ENCODE measurements around the gene CHML. TPM values are rescaled to one million over a fixed set of nuclear protein-coding genes. Genes with fewer than 3 reads are reported as not detected.
A peak's percentile ranks its signal among the peaks of the same experiment; 100 is the strongest.

Gene CHML
- total RNA-seq, 6 donors from 2014 or later: 5.2 to 15.5 (median 11.8) TPM

- 85 to 90% methylated on average over 8 of the region's 8 CpGs for WGBS, 2 donors
- H3K36me3 ChIP-seq: no peaks in the 10 kb centered on the region
- no peak overlapping the region for H3K4me3 ChIP-seq
- TF ChIP-seq EP300 (IDR thresholded peaks at IDR 0.05): no peak
- no peak for TF ChIP-seq CTCF (IDR thresholded peaks at IDR 0.05)
- no peak for TF ChIP-seq POLR2A (IDR thresholded peaks at IDR 0.05)
- no peak for TF ChIP-seq POLR2AphosphoS5 (IDR thresholded peaks at IDR 0.05)
- peaks cover 6 to 14% (median 13%) of the 10 kb centered on the region in 4 donors for H3K4me1 ChIP-seq
- ATAC-seq (ENCODE audit: low FRiP score in 2 of 2) (no peak), DNase-seq (no peak)
- H3K27ac ChIP-seq: no peak overlapping the region
- H3K9me3 ChIP-seq: no peaks in the 10 kb centered on the region
- H3K27me3 ChIP-seq: no peaks in the 10 kb centered on the region
These were observed 24.9 kb downstream of the CHML start for GRCh38 chr1:241615043-241615974.

GRCh38 chr1:241614572-241614971, 25.6 kb downstream of the CHML start:
- 78% methylated on average over 4 of the region's 4 CpGs for WGBS, 2 donors
- no peaks in the 10 kb centered on the region for H3K36me3 ChIP-seq
- H3K9me3 ChIP-seq: no peaks in the 10 kb centered on the region
- no peaks in the 10 kb centered on the region for H3K27me3 ChIP-seq
- no peak for DNase-seq
- H3K27ac ChIP-seq: no peak overlapping the region
- no peak overlapping the region for H3K4me3 ChIP-seq
- peaks cover 13 to 21% (median 19%) of the 10 kb centered on the region in 4 donors for H3K4me1 ChIP-seq
- ATAC-seq (ENCODE audit: low FRiP score in 2 of 2): no peak
- TF ChIP-seq CTCF (IDR thresholded peaks at IDR 0.05) (no peak), POLR2AphosphoS5 (IDR thresholded peaks at IDR 0.05) (no peak), POLR2A (IDR thresholded peaks at IDR 0.05) (no peak), EP300 (IDR thresholded peaks at IDR 0.05) (no peak)

GRCh38 chr1:241614144-241614543, 26.0 kb downstream of the CHML start:
- Histone ChIP-seq H3K9me3 (no peaks in the 10 kb centered on the region), H3K27ac (no peak overlapping the region)

GRCh38 chr1:241612533-241613477, 27.4 kb downstream of the CHML start:
- no peak for TF ChIP-seq POLR2AphosphoS5 (IDR thresholded peaks at IDR 0.05)
- peak in 2 of 4 donors; percentile 5 to 86 for TF ChIP-seq EP300 (IDR thresholded peaks at IDR 0.05)
- peak in 1 of 2 donors; percentile 25 for DNase-seq
- Histone ChIP-seq H3K27ac (peak overlapping the region in 2 of 4 donors; percentile 13 to 26), H3K36me3 (no peaks in the 10 kb centered on the region), H3K27me3 (no peaks in the 10 kb centered on the region), H3K4me1 (peaks cover 13 to 21% (median 19%) of the 10 kb centered on the region in 4 donors), H3K4me3 (no peak overlapping the region), H3K9me3 (no peaks in the 10 kb centered on the region)
- WGBS, 2 donors: 80 to 87% methylated on average over 9 of the region's 9 CpGs
- ATAC-seq (ENCODE audit: low FRiP score in 2 of 2): peak in 1 of 2 donors; percentile 68

More at GRCh38 chr1:241614144-241614543, 26.0 kb downstream of the CHML start:
- Histone ChIP-seq H3K36me3 (no peaks in the 10 kb centered on the region), H3K27me3 (no peaks in the 10 kb centered on the region), H3K4me1 (peaks cover 13 to 21% (median 19%) of the 10 kb centered on the region in 4 donors), H3K4me3 (no peak overlapping the region)
- 91 to 94% methylated on average over 4 of the region's 4 CpGs for WGBS, 2 donors
- TF ChIP-seq POLR2A (IDR thresholded peaks at IDR 0.05): no peak
- no peak for TF ChIP-seq CTCF (IDR thresholded peaks at IDR 0.05)
- TF ChIP-seq POLR2AphosphoS5 (IDR thresholded peaks at IDR 0.05): no peak
- TF ChIP-seq EP300 (IDR thresholded peaks at IDR 0.05): no peak
- ATAC-seq (ENCODE audit: low FRiP score in 2 of 2) (no peak), DNase-seq (no peak)

DNA sequence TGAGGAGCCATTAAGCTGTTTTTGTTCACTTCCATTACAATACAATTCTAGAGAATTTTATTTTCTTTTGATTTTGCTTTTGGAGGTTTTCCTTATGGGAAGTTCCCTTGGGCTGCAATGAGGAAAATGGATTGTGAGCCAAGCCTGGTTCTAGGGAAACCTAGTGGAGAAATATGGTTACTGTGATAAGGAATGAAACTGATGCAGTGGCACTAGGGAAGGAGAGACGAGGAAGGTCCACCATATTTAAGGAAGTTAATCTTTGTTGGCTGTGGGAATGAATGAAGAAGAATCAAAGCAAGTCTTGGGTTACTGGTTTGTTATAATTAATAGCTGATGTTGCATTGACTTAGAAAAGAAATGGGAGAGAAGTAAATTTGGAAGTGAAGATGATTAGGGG, 28.4 kb downstream of the CHML start:
- DNase-seq: no peak
- TF ChIP-seq EP300 (IDR thresholded peaks at IDR 0.05): no peak
- TF ChIP-seq POLR2AphosphoS5 (IDR thresholded peaks at IDR 0.05): no peak
- TF ChIP-seq POLR2A (IDR thresholded peaks at IDR 0.05): no peak
- no peak for TF ChIP-seq CTCF (IDR thresholded peaks at IDR 0.05)
- Histone ChIP-seq H3K27ac (peak overlapping the region in 1 of 4 donors; percentile 13), H3K4me3 (no peak overlapping the region), H3K36me3 (no peaks in the 10 kb centered on the region), H3K9me3 (no peaks in the 10 kb centered on the region), H3K4me1 (peaks cover 13 to 21% (median 19%) of the 10 kb centered on the region in 4 donors), H3K27me3 (no peaks in the 10 kb centered on the region)
- ATAC-seq (ENCODE audit: low FRiP score in 2 of 2): peak in 1 of 2 donors; percentile 25
- 78 to 81% methylated on average over 1 of the region's 1 CpG for WGBS, 2 donors
